WTC11 (cell line): ENCODE measurements around the gene KLRK1. TPM values are rescaled to one million over a fixed set of nuclear protein-coding genes. Genes with fewer than 3 reads are reported as not detected.
"Not testable (repeated sequence)": the region's sequence is repeated elsewhere in the genome, so short reads cannot be mapped to it uniquely, and the experiment has no call there.

Experiments
- ATAC-seq: fragments of 200-7000 bp; cut with Tn5 transposase; 2 replicates; pipeline ENCODE4 v1.10.0; 2021; ENCODE audit warnings: mild to moderate bottlenecking, moderate library complexity
- CTCF ChIA-PET: fragments of 300-600 bp; sonication (Branson Sonifier 250); formaldehyde crosslinking; loops from one replicate; lab custom pipeline; 2021; ENCODE audit warnings: antibody characterized with exemption; lab: Charles Lee
- POLR2A ChIA-PET: fragments of 350-600 bp; sonication (Branson Sonifier 250); formaldehyde crosslinking; loops from one replicate; lab custom pipeline; 2021; ENCODE audit warnings: antibody characterized with exemption; lab: Charles Lee
- DNase-seq: peaks from one replicate; pipeline ENCODE4 v3.0.0; 2021; ENCODE audit warnings: low spot score
- H3K27ac Mint-ChIP-seq: 2 replicates; pipeline ENCODE4 v1.8.0; 2021; ENCODE audit warnings: mixed read lengths
- H3K27me3 Mint-ChIP-seq: 2 replicates; pipeline ENCODE4 v1.8.0; 2021; ENCODE audit warnings: low read depth, mild to moderate bottlenecking, moderate library complexity, mixed read lengths
- H3K36me3 Mint-ChIP-seq: 2 replicates; pipeline ENCODE4 v1.8.0; 2021; ENCODE audit warnings: mixed read lengths
- H3K4me1 Mint-ChIP-seq: 2 replicates; pipeline ENCODE4 v1.8.0; 2022; ENCODE audit warnings: mixed read lengths
- H3K4me3 Mint-ChIP-seq: 2 replicates; pipeline ENCODE4 v1.8.0; 2021; ENCODE audit warnings: mild to moderate bottlenecking, moderate library complexity, mixed read lengths
- H3K9me3 Mint-ChIP-seq: 2 replicates; pipeline ENCODE4 v1.8.0; 2021; ENCODE audit warnings: mixed read lengths
- CBFB ChIP-seq: sonication (generic); formaldehyde crosslinking; IDR thresholded peaks from 2 replicates; pipeline ENCODE4 v1.8.1; 2022; ENCODE audit warnings: mild to moderate bottlenecking, low read depth, missing genetic modification reagents
- ETV6 ChIP-seq: sonication (generic); formaldehyde crosslinking; IDR thresholded peaks from 2 replicates; pipeline ENCODE4 v1.8.1; 2022; ENCODE audit warnings: mild to moderate bottlenecking, missing genetic modification reagents
- FOXJ3 ChIP-seq: sonication (generic); formaldehyde crosslinking; IDR thresholded peaks from 2 replicates; pipeline ENCODE4 v1.9.0; 2021; ENCODE audit warnings: missing genetic modification reagents, mild to moderate bottlenecking, borderline replicate concordance
- FOXP1 ChIP-seq: sonication (generic); formaldehyde crosslinking; IDR thresholded peaks from 2 replicates; pipeline ENCODE4 v1.8.0; 2022; ENCODE audit warnings: missing genetic modification reagents, mild to moderate bottlenecking, moderate library complexity, borderline replicate concordance
- HMGA2 ChIP-seq: fragments of 250-450 bp; sonication (Bioruptor Pico); IDR thresholded peaks from 2 replicates; pipeline ENCODE4 v1.4.0; 2021; ENCODE audit warnings: mild to moderate bottlenecking, moderate library complexity
- IRF2 ChIP-seq: sonication (generic); formaldehyde crosslinking; IDR thresholded peaks from 2 replicates; pipeline ENCODE4 v1.8.0; 2022; ENCODE audit warnings: low read depth, missing genetic modification reagents, borderline replicate concordance
- NFATC4 ChIP-seq: fragments of 250-450 bp; sonication (Bioruptor Pico); IDR thresholded peaks from 2 replicates; pipeline ENCODE4 v1.9.0; 2021; ENCODE audit warnings: mild to moderate bottlenecking
- NFYB ChIP-seq: sonication (generic); formaldehyde crosslinking; conservative IDR thresholded peaks from 2 replicates; pipeline ENCODE4 v1.8.0; 2022; ENCODE audit warnings: low read depth, missing genetic modification reagents
- SMAD4 ChIP-seq: sonication (generic); formaldehyde crosslinking; IDR thresholded peaks from 2 replicates; pipeline ENCODE4 v1.8.0; 2022; ENCODE audit warnings: mild to moderate bottlenecking, missing genetic modification reagents
- SOX15 ChIP-seq: fragments of 250-450 bp; sonication (Bioruptor Pico); IDR thresholded peaks from 2 replicates; pipeline ENCODE4 v1.9.0; 2021; ENCODE audit warnings: mild to moderate bottlenecking
- SP1 ChIP-seq: sonication (generic); formaldehyde crosslinking; conservative IDR thresholded peaks from 2 replicates; pipeline ENCODE4 v1.8.1; 2022; ENCODE audit warnings: missing genetic modification reagents
- TP53 ChIP-seq: sonication (generic); formaldehyde crosslinking; IDR thresholded peaks from 2 replicates; pipeline ENCODE4 v1.8.1; 2023; ENCODE audit warnings: mild to moderate bottlenecking, missing genetic modification reagents
- ZBTB21 ChIP-seq: sonication (generic); formaldehyde crosslinking; IDR thresholded peaks from 2 replicates; pipeline ENCODE4 v1.8.1; 2023; ENCODE audit warnings: mild to moderate bottlenecking, missing genetic modification reagents, borderline replicate concordance
- ZNF232 ChIP-seq: sonication (generic); formaldehyde crosslinking; IDR thresholded peaks from 2 replicates; pipeline ENCODE4 v1.8.0; 2022; ENCODE audit warnings: mild to moderate bottlenecking, missing genetic modification reagents
- ZNF263 ChIP-seq: sonication (generic); formaldehyde crosslinking; IDR thresholded peaks from 2 replicates; pipeline ENCODE4 v1.8.1; 2022; ENCODE audit warnings: low read depth, mild to moderate bottlenecking, moderate library complexity, missing genetic modification reagents
- total RNA-seq: library from RNA; stranded (reverse); gene quantifications from 3 replicates; pipeline ENCODE4 v1.2.3, GENCODE V29; 2021
- TF ChIP-seq, protein P1 (sequence below): sonication (generic); formaldehyde crosslinking; conservative IDR thresholded peaks from 2 replicates; pipeline ENCODE4 v1.8.1; 2023; ENCODE audit warnings: mild to moderate bottlenecking, low read depth, missing genetic modification reagents, moderate library complexity
- TF ChIP-seq, protein P2 (sequence below): sonication (generic); formaldehyde crosslinking; IDR thresholded peaks from 2 replicates; pipeline ENCODE4 v1.8.0; 2022; ENCODE audit warnings: mild to moderate bottlenecking, missing genetic modification reagents
- TF ChIP-seq, protein P3 (sequence below): fragments of 250-450 bp; sonication (Bioruptor Pico); conservative IDR thresholded peaks from 2 replicates; pipeline ENCODE4 v1.9.0; 2021; ENCODE audit warnings: mild to moderate bottlenecking

KLRK1 gene
- total RNA-seq, 1 experiment from 2014 or later: 0.15 TPM

DNA sequence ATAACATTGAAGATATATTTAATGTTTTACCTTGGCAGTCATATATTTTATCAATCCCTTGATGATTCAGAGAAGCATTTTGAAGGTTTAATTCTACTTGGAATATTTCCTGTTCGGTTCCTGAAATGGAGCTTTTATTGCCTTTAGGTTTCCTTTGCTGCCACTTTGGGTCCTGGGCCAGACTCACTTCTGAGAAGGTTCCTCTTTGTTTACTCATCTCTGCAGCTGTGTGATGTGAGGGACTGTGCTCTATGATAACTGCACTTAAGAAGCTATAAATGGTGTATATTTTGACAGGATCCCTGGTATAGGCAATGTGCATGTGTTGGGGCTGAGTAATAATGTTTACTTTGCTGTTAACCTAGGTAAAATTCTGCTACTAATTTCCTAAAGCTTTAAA lies 30.5 kb upstream of the KLRK1 start, which contains the start of gene KLRC3:
Gene KLRC3, minus strand, starts transcription at position 262 of the 400 bp plus-strand sequence. Its CDS starts 45 bp downstream, at position 217.
- POLR2A ChIA-PET, H3K4me3 Mint-ChIP-seq, H3K27me3 Mint-ChIP-seq, CTCF ChIA-PET, DNase-seq, H3K36me3 Mint-ChIP-seq, H3K9me3 Mint-ChIP-seq, ATAC-seq, H3K27ac Mint-ChIP-seq, H3K4me1 Mint-ChIP-seq: not testable (repeated sequence)

DNA sequence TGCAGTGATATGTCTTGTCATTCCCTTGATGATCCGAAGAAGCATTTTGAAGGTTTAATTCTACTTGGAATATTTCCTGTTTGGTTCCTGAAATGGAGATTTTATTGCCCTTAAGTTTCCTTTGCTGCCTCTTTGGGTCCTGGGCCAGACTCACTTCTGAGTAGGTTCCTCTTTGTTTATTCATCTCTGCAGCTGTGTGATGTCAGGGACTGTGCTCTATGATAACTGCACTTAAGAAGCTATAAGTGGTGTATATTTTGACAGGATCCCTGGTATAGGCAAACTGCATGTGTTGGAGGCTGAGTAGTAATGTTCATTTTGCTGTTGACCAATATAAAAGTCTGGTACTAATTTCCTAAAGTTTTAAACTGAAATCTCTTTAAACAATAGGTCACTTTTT lies 19.6 kb upstream of the KLRK1 start, which contains the start of gene KLRC4:
Gene KLRC4, minus strand, starts transcription at position 366 of the 400 bp plus-strand sequence. Its CDS starts 182 bp downstream, at position 184.
- ATAC-seq: no peak
- TF ChIP-seq, protein P1, sequence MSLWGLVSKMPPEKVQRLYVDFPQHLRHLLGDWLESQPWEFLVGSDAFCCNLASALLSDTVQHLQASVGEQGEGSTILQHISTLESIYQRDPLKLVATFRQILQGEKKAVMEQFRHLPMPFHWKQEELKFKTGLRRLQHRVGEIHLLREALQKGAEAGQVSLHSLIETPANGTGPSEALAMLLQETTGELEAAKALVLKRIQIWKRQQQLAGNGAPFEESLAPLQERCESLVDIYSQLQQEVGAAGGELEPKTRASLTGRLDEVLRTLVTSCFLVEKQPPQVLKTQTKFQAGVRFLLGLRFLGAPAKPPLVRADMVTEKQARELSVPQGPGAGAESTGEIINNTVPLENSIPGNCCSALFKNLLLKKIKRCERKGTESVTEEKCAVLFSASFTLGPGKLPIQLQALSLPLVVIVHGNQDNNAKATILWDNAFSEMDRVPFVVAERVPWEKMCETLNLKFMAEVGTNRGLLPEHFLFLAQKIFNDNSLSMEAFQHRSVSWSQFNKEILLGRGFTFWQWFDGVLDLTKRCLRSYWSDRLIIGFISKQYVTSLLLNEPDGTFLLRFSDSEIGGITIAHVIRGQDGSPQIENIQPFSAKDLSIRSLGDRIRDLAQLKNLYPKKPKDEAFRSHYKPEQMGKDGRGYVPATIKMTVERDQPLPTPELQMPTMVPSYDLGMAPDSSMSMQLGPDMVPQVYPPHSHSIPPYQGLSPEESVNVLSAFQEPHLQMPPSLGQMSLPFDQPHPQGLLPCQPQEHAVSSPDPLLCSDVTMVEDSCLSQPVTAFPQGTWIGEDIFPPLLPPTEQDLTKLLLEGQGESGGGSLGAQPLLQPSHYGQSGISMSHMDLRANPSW (CRISPR knock-in tag): no peak
- TF ChIP-seq SP1 (CRISPR knock-in tag): no peak
- TF ChIP-seq, protein P2, sequence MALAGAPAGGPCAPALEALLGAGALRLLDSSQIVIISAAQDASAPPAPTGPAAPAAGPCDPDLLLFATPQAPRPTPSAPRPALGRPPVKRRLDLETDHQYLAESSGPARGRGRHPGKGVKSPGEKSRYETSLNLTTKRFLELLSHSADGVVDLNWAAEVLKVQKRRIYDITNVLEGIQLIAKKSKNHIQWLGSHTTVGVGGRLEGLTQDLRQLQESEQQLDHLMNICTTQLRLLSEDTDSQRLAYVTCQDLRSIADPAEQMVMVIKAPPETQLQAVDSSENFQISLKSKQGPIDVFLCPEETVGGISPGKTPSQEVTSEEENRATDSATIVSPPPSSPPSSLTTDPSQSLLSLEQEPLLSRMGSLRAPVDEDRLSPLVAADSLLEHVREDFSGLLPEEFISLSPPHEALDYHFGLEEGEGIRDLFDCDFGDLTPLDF (CRISPR knock-in tag): no peak
- TF ChIP-seq, protein P3, sequence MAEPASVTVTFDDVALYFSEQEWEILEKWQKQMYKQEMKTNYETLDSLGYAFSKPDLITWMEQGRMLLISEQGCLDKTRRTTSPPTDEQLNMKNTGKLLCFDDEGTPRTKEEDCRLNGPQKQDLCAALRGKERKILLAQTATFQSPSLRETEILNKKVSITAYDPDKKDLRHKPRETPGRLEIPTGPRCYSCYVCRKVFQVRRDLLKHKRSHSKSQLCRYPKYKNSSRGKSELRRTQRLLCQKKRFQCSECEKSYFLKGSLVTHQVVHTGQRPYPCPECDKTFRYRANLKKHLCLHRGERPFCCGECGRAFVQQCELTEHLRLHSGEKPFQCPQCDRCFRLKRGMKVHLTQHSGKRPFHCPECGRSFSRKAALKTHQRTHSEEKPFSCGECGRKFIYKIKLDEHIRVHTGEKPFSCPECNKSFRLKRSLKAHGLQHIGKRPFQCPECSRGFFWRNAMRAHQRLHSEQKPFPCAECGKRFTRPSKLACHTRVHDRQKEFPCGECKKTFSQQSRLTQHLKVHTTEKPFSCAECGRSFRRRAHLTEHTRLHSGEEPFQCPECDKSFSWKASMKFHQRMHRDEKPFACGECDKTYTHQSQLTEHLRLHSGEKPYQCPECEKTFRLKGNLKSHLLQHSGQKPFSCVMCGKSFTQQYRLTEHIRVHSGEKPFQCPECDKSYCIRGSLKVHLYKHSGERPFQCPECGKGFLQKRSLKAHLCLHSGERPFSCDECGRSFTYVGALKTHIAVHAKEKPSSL (CRISPR knock-in tag): no peak
- no peak for TF ChIP-seq IRF2 (CRISPR knock-in tag)
- no peak for TF ChIP-seq NFATC4
- no peak for TF ChIP-seq ETV6 (CRISPR knock-in tag)
- TF ChIP-seq ZNF232 (CRISPR knock-in tag): no peak
- TF ChIP-seq CBFB: no peak
- no peak for TF ChIP-seq FOXJ3 (CRISPR knock-in tag)
- TF ChIP-seq SOX15: no peak
- no peak for TF ChIP-seq HMGA2 (CRISPR knock-in tag)
- no peak for TF ChIP-seq ZBTB21 (CRISPR knock-in tag)
- no peak for TF ChIP-seq NFYB (CRISPR knock-in tag)
- TF ChIP-seq, all 79 proteins: peak for 0
- no peak for DNase-seq
- Mint-ChIP-seq H3K27ac (peak within 1 kb of the TSS; percentile 34; the same call in 1 of the 2 replicates), H3K4me1 (peaks cover 17% of the 10 kb centered on the region), H3K4me3 (no peak within 1 kb of the TSS), H3K36me3 (0 out of 2 replicates have a peak, but pooled peaks cover 3% of the 10 kb centered on the region), H3K9me3 (peaks cover 8% of the 10 kb centered on the region), H3K27me3 (no peaks in the 10 kb centered on the region; the same call in 1 of the 2 replicates)
- POLR2A ChIA-PET: no interaction called here
- CTCF ChIA-PET: no interaction called here

DNA sequence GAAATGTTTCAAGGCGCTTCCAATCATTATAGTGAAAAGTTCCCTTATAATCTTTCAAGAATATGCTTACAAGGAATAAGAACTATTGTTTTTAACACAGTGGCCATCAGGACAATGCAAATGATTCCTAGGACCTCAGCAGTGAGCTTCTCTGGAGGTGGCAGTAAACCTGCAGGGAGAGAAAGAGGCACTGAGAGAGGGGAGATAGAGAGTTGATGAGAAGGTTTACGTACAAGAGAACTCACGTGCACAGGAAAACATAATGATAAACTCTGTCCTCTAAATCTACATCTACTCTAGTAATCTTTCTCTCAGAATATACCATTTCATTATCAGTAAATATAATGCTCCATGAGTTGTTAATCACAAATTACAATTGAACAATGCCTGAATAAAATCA lies 19.0 kb upstream of the KLRK1 start:
- DNase-seq: no peak
- H3K36me3 Mint-ChIP-seq: 0 out of 2 replicates have a peak, but pooled peaks cover 3% of the 10 kb centered on the region
- H3K27ac Mint-ChIP-seq: no peak overlapping the region
- H3K9me3 Mint-ChIP-seq: peaks cover 8% of the 10 kb centered on the region
- ChIA-PET POLR2A (no interaction called here), CTCF (no interaction called here)
- H3K27me3 Mint-ChIP-seq: no peaks in the 10 kb centered on the region; the same call in 1 of the 2 replicates
- peaks cover 17% of the 10 kb centered on the region for H3K4me1 Mint-ChIP-seq
- ATAC-seq: peak; percentile 35; the same call in 1 of the 2 replicates
- TF ChIP-seq TP53 (CRISPR knock-in tag) (no peak), FOXP1 (CRISPR knock-in tag) (no peak), SMAD4 (CRISPR knock-in tag) (no peak), ZNF263 (CRISPR knock-in tag) (no peak)
- TF ChIP-seq, all 79 proteins: peak for 0
- no peak overlapping the region for H3K4me3 Mint-ChIP-seq
